AML-193 (cell line): ENCODE data around the gene ARHGEF1.
A peak's percentile ranks its signal among the peaks of the same experiment; 100 is the strongest.
"Not testable (repeated sequence)": the region's sequence is repeated elsewhere in the genome, so short reads cannot be mapped to it uniquely, and the experiment has no call there.

Source experiments
- DNase-seq, 2 experiments: peaks; one replicate each; lab custom pipeline; 2025; lab: John Stamatoyannopoulos, UW

ARHGEF1 gene

DNA sequence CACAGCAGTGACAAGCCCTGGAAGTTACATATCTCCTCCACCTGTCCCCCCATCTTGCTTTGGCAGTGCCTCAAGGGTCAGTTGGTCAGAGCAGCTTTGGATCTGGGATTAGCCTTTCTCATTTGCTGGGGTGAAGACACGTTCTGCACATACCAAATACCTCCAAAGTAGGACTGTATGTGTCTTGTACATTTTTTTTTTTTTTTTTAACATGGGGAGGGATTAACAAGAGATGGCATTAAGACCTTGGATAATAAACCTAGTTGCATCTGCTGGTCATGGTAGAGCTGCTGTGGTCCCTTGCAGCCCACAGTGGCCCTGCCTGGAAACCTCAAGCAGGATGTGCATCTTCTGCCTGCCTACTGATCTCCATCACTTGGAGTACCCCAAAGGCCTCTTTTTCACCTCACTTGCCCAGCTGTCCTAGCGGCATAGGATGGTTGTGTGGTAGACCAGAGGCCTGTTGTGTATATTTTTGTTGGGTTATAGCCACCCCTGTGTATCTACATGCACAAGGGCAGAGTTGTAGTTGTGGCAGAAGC is 20.5 kb upstream of the ARHGEF1 start:
- no peak for DNase-seq

- DNase-seq: peak; percentile 41 to 50
These were observed 19.6 kb upstream of the ARHGEF1 start for GRCh38 chr19:41863209-41863931.

- no peak for DNase-seq
These were observed 18.6 kb upstream of the ARHGEF1 start for GRCh38 chr19:41864374-41864773.

DNA sequence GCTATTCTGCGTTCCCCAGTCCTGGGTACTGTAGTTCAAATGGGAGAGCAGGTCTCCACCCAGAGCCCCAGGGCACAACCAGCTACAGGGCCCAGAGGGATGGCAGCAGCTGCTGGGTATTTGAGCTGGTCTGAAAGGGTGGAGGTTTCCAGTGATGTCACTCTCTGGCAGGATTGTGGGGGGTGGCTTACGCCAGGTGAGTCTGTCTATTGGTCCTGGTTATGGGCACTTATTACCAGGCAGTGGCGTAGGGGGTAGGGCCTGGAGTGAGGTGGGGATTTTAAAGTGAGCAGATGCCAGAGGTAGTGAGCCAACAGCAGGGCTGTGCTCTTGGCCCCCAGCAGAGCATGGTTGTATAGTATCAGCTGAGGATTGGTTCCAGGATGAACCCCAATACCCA is 16.7 kb upstream of the ARHGEF1 start:
- DNase-seq: no peak

- no peak for DNase-seq
These were observed 14.6 kb upstream of the ARHGEF1 start for GRCh38 chr19:41868120-41868988.

GRCh38 chr19:41868989-41869300 is 14.0 kb upstream of the ARHGEF1 start:
- DNase-seq: no peak

- DNase-seq: no peak
These were observed 13.5 kb upstream of the ARHGEF1 start for GRCh38 chr19:41869374-41869955.

GRCh38 chr19:41870401-41870873 is 12.5 kb upstream of the ARHGEF1 start:
- DNase-seq: no peak

- DNase-seq: peak; percentile 38 to 54
These were observed 11.2 kb upstream of the ARHGEF1 start for GRCh38 chr19:41871573-41872383.

DNA sequence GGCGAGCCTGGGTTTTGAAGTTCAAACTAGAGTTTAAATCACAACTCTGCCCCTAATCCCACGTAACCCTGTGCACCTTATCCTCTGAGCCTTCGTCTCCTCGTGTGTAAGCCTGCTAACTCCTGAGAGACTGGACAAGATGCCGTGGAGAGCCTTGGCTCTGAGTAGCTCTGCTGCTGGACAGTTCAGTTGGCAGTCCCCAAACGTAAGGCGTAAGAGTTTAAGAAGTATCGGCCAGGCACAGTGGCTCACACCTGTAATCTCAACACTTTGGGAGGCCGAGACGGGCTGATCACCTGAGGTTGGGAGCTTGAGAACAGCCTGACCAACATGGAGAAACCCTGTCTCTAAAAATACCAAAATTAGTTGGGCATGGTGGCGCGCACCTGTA is 10.6 kb upstream of the ARHGEF1 start:
- DNase-seq: no peak

- DNase-seq: peak; percentile 25 to 32
These were observed 10.0 kb upstream of the ARHGEF1 start for GRCh38 chr19:41872775-41873647.

- not testable (repeated sequence) for DNase-seq
These were observed 7.0 kb upstream of the ARHGEF1 start for GRCh38 chr19:41875973-41876372.

DNA sequence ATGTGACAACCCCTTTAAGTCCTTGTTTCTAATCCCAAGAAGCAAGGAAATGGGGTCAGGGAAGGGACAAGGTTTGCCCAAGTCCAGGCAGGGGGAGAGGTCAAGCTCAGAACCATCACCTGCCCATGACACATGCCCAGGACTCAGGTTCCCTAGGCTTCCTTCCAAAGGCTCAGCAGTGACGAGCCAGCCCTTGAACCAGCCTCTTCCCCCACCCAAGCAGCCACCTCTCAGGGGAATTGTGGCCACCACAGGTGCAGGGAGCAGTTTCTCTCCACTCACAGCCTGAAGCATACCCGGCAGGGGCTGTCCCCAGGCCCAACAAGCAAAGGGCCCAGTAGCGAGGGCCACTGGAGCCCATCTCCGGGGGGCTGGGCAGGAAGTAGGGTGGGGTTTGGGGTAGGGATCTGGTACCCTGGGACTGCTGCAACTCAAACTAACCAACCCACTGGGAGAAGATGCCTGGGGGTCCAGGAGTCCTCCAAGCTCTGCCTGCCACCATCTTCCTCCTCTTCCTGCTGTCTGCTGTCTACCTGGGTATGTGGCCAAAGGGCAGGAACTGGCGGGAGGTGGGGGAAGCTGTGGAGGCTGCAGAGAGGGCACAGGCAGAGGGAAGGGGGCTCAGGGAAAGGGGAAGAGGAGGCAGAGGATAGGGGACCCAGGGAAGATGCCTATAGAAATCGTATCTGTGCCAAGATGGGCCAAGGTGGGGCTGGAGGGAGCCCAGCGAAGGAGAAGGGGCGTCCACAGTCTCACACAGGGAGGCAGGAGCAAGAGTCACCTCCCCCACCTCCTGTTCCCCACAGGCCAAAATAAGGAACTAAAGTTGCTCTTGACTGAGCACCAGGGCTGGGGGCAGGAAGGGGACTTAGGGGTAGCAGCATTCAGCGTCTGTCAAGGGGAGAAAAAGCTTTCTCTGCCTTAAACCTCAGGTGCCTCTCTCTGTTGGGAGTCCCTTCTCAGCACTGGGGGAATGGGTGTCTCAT is 5.8 kb upstream of the ARHGEF1 start, which contains the start of gene CD79A:
TSS of gene CD79A (plus strand) at position 433 of the 986 bp plus-strand sequence. CDS start at position 459, 26 bp downstream.
- DNase-seq: peak; percentile 69 to 75

- DNase-seq: no peak
These were observed 4.8 kb upstream of the ARHGEF1 start for GRCh38 chr19:41877916-41878905.

DNA sequence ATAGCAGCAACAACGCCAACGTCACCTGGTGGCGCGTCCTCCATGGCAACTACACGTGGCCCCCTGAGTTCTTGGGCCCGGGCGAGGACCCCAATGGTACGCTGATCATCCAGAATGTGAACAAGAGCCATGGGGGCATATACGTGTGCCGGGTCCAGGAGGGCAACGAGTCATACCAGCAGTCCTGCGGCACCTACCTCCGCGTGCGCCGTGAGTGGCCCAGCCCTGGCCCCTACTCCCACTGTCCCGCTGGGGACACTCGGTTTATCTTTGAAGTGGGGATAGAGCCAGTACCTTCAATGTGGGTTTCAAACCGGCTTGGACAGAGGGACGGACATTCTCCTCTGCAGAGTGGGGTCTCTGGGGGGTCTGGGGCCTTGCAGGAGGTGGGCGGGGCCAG is 3.9 kb upstream of the ARHGEF1 start:
- no peak for DNase-seq

GRCh38 chr19:41879670-41880328 is 3.2 kb upstream of the ARHGEF1 start:
- no peak for DNase-seq

- DNase-seq: no peak
These were observed 2.7 kb upstream of the ARHGEF1 start for GRCh38 chr19:41880329-41880708.

GRCh38 chr19:41883463-41883820 is 458 bp downstream of the ARHGEF1 start:
- DNase-seq: no peak
